SK-N-SH treated with all-trans-retinoic acid at 6 μM for 48 hours (cell line): ENCODE measurements around the gene LTBP2.

Source experiments
- ATAC-seq: fragments of 200-7000 bp; cut with Tn5 transposase; 3 replicates; pipeline ENCODE4 v1.9.1; 2020; ENCODE audit warnings: mild to moderate bottlenecking, moderate library complexity
- BACH2 ChIP-seq: fragments of 250-450 bp; sonication (Bioruptor Pico); IDR thresholded peaks from 2 replicates; pipeline ENCODE4 v1.9.0; 2021; ENCODE audit warnings: mild to moderate bottlenecking, borderline replicate concordance
- CREB5 ChIP-seq: fragments of 250-450 bp; sonication (Bioruptor Pico); IDR thresholded peaks from 2 replicates; pipeline ENCODE4 v1.5.1; 2020; ENCODE audit warnings: low read depth, mild to moderate bottlenecking, moderate library complexity
- CSDC2 ChIP-seq: fragments of 250-450 bp; sonication (Bioruptor Pico); IDR thresholded peaks from 2 replicates; pipeline ENCODE4 v1.5.0; 2020; ENCODE audit warnings: mild to moderate bottlenecking, moderate library complexity
- ESRRG ChIP-seq: fragments of 250-450 bp; sonication (Bioruptor Pico); IDR thresholded peaks from 2 replicates; pipeline ENCODE4 v1.6.1; 2021; ENCODE audit warnings: mild to moderate bottlenecking
- GLIS3 ChIP-seq: fragments of 250-450 bp; sonication (Bioruptor Pico); IDR thresholded peaks from 2 replicates; pipeline ENCODE4 v1.5.0; 2020; ENCODE audit warnings: mild to moderate bottlenecking, moderate library complexity
- ISL1 ChIP-seq: fragments of 250-450 bp; sonication (Bioruptor Pico); IDR thresholded peaks from 2 replicates; pipeline ENCODE4 v2.1.2; 2022; ENCODE audit warnings: mild to moderate bottlenecking, moderate library complexity
- OSR1 ChIP-seq: fragments of 250-450 bp; sonication (Bioruptor Pico); IDR thresholded peaks from 2 replicates; pipeline ENCODE4 v1.8.0; 2022; ENCODE audit warnings: moderate library complexity, mild to moderate bottlenecking, inconsistent platforms
- POU6F1 ChIP-seq: fragments of 250-450 bp; sonication (Bioruptor Pico); IDR thresholded peaks from 2 replicates; pipeline ENCODE4 v1.8.0; 2021; ENCODE audit warnings: low read depth, mild to moderate bottlenecking, moderate library complexity, borderline replicate concordance
- PPARA ChIP-seq: fragments of 250-450 bp; sonication (Bioruptor Pico); IDR thresholded peaks from 2 replicates; pipeline ENCODE4 v1.5.0; 2020; ENCODE audit warnings: mild to moderate bottlenecking, borderline replicate concordance
- SNAI2 ChIP-seq: fragments of 250-450 bp; sonication (Bioruptor Pico); IDR thresholded peaks from 2 replicates; pipeline ENCODE4 v1.5.0; 2020; ENCODE audit warnings: mild to moderate bottlenecking, moderate library complexity
- TCF4 ChIP-seq: fragments of 250-450 bp; sonication (Bioruptor Pico); IDR thresholded peaks from 2 replicates; pipeline ENCODE4 v1.8.0; 2021; ENCODE audit warnings: mild to moderate bottlenecking, moderate library complexity, borderline replicate concordance
- TOX ChIP-seq: fragments of 250-450 bp; sonication (Bioruptor Pico); IDR thresholded peaks from 2 replicates; pipeline ENCODE4 v1.8.0; 2021; ENCODE audit warnings: mild to moderate bottlenecking, moderate library complexity, borderline replicate concordance
- ZFP3 ChIP-seq: fragments of 250-450 bp; sonication (Bioruptor Pico); IDR thresholded peaks from 2 replicates; pipeline ENCODE4 v1.5.0; 2020; ENCODE audit warnings: mild to moderate bottlenecking, moderate library complexity
- ZFP30 ChIP-seq: fragments of 450-650 bp; formaldehyde crosslinking; IDR thresholded peaks from 2 replicates; pipeline ENCODE4 v1.5.0; 2022; ENCODE audit warnings: mild to moderate bottlenecking, moderate library complexity
- ZNF565 ChIP-seq: fragments of 450-650 bp; formaldehyde crosslinking; conservative IDR thresholded peaks from 2 replicates; pipeline ENCODE4 v1.5.0; 2020; ENCODE audit warnings: low read depth, mild to moderate bottlenecking, moderate library complexity
- TF ChIP-seq, protein P1 (sequence below): fragments of 250-450 bp; sonication (Bioruptor Pico); IDR thresholded peaks from 2 replicates; pipeline ENCODE4 v1.5.1; 2021; ENCODE audit warnings: mild to moderate bottlenecking, moderate library complexity
- TF ChIP-seq, protein P2 (sequence below): fragments of 250-450 bp; sonication (Bioruptor Pico); IDR thresholded peaks from 2 replicates; pipeline ENCODE4 v1.8.0; 2020; ENCODE audit warnings: mild to moderate bottlenecking, moderate library complexity, borderline replicate concordance
- TF ChIP-seq, protein P3 (sequence below): fragments of 250-450 bp; sonication (Bioruptor Pico); IDR thresholded peaks from 2 replicates; pipeline ENCODE4 v1.5.0; 2020; ENCODE audit warnings: mild to moderate bottlenecking, moderate library complexity

Gene LTBP2

DNA sequence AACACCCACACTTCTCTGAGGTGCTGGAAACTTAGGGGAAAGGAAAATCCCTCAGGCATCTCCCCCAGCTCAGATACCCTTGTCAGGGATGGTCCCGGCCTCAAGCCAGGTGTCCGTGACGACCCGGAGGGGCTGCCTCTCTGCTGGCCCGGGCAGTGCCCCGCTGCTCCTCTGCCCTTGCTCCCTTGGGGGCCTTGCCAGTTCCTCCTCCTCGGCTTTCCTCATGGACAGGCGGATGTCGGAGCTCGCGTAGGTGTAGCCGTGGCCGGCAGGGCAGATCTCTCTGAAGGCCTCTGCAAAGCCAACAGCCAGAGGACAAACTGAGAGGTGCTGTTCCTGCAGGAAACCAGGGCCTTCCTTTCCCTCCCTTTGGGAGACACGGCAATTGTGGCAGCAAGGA, 83.6 kb downstream of the LTBP2 start:
- ATAC-seq: no peak
- TF ChIP-seq GLIS3 (CRISPR knock-in tag): no peak
- TF ChIP-seq, protein P1, sequence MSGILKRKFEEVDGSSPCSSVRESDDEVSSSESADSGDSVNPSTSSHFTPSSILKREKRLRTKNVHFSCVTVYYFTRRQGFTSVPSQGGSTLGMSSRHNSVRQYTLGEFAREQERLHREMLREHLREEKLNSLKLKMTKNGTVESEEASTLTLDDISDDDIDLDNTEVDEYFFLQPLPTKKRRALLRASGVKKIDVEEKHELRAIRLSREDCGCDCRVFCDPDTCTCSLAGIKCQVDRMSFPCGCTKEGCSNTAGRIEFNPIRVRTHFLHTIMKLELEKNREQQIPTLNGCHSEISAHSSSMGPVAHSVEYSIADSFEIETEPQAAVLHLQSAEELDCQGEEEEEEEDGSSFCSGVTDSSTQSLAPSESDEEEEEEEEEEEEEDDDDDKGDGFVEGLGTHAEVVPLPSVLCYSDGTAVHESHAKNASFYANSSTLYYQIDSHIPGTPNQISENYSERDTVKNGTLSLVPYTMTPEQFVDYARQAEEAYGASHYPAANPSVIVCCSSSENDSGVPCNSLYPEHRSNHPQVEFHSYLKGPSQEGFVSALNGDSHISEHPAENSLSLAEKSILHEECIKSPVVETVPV: no peak
- TF ChIP-seq, protein P2, sequence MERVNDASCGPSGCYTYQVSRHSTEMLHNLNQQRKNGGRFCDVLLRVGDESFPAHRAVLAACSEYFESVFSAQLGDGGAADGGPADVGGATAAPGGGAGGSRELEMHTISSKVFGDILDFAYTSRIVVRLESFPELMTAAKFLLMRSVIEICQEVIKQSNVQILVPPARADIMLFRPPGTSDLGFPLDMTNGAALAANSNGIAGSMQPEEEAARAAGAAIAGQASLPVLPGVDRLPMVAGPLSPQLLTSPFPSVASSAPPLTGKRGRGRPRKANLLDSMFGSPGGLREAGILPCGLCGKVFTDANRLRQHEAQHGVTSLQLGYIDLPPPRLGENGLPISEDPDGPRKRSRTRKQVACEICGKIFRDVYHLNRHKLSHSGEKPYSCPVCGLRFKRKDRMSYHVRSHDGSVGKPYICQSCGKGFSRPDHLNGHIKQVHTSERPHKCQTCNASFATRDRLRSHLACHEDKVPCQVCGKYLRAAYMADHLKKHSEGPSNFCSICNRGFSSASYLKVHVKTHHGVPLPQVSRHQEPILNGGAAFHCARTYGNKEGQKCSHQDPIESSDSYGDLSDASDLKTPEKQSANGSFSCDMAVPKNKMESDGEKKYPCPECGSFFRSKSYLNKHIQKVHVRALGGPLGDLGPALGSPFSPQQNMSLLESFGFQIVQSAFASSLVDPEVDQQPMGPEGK: no peak
- no peak for TF ChIP-seq ZNF565
- TF ChIP-seq TOX: no peak
- TF ChIP-seq OSR1 (CRISPR knock-in tag): no peak
- no peak for TF ChIP-seq BACH2
- TF ChIP-seq TCF4: no peak
- no peak for TF ChIP-seq PPARA

DNA sequence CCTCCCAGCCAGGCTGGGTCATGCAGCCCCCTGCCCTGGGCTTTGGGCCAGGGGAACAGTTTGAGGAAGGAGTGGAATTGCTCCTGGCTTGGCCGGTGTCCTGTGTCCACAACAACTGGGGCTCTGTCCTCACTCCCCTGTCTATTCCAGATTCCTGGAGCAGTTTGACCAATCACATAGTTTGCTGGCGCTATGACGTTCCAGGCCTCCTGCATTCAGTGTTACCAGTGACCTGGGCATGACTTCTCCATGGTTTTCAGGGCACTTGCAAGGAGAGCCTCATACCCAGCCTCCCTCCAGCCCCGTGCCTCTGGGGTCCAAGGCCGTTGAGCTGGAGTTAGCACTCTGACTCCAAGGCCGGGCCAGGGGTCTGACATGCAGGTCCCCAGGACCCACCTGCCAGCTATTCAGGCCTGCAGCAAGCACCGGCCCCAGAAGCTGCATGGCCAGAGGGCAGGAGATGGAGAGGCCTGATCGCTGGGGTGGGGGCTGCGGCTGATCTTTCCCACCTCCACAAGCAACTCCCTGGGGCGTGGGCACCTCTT, 84.2 kb downstream of the LTBP2 start:
- TF ChIP-seq ZFP3 (CRISPR knock-in tag): no peak
- no peak for TF ChIP-seq TOX
- no peak for TF ChIP-seq SNAI2 (CRISPR knock-in tag)

DNA sequence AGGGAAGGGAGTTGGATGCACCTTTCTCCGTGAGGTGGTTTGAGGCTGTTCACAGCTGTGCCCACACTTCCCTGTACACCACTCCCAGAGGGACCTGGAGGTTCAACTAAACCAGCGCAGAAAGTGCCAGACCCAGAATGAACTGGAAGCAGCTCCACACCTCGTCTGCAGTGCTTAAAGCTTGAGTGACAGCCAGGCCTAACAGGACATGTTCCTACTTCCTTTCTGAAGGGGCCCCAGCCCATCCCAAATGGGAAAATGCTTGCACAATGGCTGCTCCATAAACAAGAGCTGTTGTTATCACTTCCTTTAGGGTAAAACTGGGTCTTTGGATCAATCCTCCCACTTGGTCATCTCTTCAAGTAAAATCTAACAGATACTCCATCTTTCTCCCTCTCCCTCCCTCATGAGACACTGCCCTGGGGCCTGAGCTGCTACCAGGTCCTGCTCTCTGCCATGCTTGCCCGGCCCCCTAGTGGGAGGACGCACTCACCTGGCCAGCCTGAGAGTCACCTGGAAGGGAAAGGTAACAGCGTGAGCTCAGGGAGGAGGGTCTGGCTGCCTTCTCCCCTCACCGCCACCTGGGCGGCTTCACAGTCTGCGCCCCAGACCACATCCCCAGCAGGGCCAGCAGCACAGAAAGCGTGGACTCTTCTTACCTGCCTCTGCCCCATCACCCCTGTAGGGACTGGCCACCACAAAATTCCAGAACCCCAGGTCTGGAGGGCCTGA, 85.0 kb downstream of the LTBP2 start:
- TF ChIP-seq ISL1 (CRISPR knock-in tag) (no peak), BACH2 (no peak), SNAI2 (CRISPR knock-in tag) (no peak)
- TF ChIP-seq, protein P3, sequence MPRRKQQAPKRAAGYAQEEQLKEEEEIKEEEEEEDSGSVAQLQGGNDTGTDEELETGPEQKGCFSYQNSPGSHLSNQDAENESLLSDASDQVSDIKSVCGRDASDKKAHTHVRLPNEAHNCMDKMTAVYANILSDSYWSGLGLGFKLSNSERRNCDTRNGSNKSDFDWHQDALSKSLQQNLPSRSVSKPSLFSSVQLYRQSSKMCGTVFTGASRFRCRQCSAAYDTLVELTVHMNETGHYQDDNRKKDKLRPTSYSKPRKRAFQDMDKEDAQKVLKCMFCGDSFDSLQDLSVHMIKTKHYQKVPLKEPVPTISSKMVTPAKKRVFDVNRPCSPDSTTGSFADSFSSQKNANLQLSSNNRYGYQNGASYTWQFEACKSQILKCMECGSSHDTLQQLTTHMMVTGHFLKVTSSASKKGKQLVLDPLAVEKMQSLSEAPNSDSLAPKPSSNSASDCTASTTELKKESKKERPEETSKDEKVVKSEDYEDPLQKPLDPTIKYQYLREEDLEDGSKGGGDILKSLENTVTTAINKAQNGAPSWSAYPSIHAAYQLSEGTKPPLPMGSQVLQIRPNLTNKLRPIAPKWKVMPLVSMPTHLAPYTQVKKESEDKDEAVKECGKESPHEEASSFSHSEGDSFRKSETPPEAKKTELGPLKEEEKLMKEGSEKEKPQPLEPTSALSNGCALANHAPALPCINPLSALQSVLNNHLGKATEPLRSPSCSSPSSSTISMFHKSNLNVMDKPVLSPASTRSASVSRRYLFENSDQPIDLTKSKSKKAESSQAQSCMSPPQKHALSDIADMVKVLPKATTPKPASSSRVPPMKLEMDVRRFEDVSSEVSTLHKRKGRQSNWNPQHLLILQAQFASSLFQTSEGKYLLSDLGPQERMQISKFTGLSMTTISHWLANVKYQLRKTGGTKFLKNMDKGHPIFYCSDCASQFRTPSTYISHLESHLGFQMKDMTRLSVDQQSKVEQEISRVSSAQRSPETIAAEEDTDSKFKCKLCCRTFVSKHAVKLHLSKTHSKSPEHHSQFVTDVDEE (CRISPR knock-in tag): no peak
- ATAC-seq: no peak

More for the DNA sequence above, 84.2 kb downstream of the LTBP2 start:
- no peak for ATAC-seq

- TF ChIP-seq CSDC2 (CRISPR knock-in tag): no peak
- TF ChIP-seq CREB5: no peak
- TF ChIP-seq POU6F1 (CRISPR knock-in tag): no peak
- no peak for TF ChIP-seq PPARA
- no peak for TF ChIP-seq ZNF565
- no peak for TF ChIP-seq TCF4
- TF ChIP-seq ESRRG: no peak
- TF ChIP-seq, protein P3 (CRISPR knock-in tag): no peak
- no peak for TF ChIP-seq ZFP30 (CRISPR knock-in tag)
- no peak for TF ChIP-seq BACH2
- no peak for TF ChIP-seq OSR1 (CRISPR knock-in tag)
- no peak for TF ChIP-seq ISL1 (CRISPR knock-in tag)
- no peak for TF ChIP-seq GLIS3 (CRISPR knock-in tag)
- TF ChIP-seq, protein P2: no peak
- ATAC-seq: no peak
These were observed 86.6 kb downstream of the LTBP2 start for GRCh38 chr14:74525361-74525851.
